Measurements from ENCODE around the gene BLOC1S4.
"Not testable (repeated sequence)": the region's sequence is repeated elsewhere in the genome, so short reads cannot be mapped to it uniquely, and the experiment has no call there.

Gene BLOC1S4, protein sequence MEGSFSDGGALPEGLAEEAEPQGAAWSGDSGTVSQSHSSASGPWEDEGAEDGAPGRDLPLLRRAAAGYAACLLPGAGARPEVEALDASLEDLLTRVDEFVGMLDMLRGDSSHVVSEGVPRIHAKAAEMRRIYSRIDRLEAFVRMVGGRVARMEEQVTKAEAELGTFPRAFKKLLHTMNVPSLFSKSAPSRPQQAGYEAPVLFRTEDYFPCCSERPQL

DNA sequence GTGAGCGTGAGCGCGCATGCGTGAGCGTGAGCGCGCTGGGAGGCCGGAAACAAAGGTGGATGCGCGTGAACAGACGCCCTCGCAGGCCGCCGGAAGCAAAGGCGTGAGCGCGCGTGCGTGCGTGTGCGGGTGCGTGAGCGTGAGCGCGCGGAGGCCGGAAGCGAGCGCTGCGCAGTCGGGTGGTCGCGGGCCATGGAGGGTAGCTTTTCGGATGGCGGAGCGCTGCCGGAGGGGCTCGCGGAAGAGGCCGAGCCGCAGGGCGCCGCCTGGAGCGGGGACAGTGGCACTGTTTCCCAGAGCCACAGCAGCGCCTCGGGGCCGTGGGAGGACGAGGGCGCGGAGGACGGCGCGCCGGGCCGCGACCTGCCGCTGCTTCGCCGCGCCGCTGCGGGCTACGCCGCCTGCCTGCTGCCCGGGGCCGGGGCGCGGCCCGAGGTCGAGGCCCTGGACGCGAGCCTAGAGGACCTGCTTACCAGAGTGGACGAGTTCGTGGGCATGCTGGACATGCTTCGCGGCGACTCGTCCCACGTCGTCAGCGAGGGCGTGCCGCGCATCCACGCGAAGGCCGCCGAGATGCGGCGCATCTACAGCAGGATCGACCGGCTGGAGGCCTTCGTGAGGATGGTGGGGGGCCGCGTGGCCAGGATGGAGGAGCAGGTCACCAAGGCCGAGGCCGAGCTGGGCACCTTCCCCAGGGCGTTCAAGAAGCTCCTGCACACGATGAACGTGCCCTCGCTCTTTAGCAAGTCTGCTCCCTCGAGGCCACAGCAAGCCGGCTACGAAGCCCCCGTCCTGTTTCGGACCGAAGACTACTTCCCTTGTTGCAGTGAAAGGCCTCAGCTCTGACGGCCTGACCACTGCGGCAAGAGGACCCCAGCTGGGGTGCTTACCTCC is at the start of gene BLOC1S4:
Gene BLOC1S4, plus strand, starts transcription at position 157 of the 894 bp plus-strand sequence. Its CDS starts 36 bp downstream, at position 193.
- DNase-seq (ENCODE audit: extremely low read depth in 1 of 2, low read depth in 1 of 2): peak; percentile 76 to 82

DNA sequence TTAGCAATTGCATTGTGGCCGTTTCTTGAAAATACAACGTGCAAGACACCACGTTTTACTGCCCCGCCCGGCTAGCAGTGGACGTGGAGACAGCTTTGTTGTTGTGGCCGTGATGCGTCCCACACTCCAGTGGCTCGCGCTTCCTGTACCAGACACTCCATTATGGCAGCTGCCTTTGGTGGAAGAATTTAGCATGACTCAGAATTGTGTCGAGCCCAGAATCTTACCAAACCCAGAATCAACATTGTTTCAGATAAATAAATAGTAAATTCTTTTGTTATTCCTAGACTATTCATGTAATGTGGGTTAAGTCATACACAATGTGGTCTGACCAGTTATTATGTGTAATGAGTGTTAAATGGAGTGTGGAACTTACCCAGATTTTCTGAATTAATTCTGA is 47.6 kb upstream of the BLOC1S4 start:
- DNase-seq (ENCODE audit: extremely low read depth in 1 of 2, low read depth in 1 of 2): no peak

DNA sequence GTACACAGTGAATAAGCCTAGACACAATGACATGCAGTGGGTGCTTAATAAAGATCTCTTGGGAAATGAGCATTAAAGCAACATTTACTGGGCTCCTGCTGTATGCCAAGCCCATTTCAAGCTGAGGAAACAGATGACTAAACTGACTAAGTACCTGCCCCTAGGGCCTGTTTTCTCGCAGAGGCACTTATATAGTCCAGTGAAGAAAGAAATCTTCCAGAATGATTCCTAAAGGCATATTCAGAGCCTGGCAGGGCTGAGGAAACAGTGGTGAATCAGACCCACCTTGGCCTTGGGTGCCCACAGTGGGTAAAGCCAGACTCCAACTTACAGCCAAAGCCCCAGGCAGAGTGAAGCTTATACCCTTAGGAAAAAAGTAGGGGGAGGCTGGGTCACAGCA is 44.3 kb upstream of the BLOC1S4 start:
- no peak for DNase-seq (ENCODE audit: extremely low read depth in 1 of 2, low read depth in 1 of 2)

DNA sequence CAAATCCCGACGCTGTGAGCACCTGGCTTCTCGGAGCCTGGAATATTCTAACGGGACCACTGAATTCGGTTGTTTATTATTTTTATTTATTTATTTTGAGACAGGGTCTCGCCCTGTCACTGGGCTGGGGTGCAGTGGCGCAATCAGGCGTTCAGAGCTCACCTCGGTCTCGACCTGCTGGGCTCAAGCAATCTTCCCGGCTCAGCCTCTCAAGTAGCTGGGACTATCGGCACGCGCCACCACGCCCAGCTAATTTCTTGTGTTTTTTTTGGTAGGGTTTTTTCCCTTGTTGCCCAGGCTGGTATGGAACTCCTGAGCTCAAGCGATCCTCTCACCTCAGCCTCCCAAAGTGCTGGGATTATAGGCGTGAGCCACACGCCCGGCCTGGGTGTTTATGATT is 43.8 kb upstream of the BLOC1S4 start:
- DNase-seq (ENCODE audit: extremely low read depth in 1 of 2, low read depth in 1 of 2): no peak

DNA sequence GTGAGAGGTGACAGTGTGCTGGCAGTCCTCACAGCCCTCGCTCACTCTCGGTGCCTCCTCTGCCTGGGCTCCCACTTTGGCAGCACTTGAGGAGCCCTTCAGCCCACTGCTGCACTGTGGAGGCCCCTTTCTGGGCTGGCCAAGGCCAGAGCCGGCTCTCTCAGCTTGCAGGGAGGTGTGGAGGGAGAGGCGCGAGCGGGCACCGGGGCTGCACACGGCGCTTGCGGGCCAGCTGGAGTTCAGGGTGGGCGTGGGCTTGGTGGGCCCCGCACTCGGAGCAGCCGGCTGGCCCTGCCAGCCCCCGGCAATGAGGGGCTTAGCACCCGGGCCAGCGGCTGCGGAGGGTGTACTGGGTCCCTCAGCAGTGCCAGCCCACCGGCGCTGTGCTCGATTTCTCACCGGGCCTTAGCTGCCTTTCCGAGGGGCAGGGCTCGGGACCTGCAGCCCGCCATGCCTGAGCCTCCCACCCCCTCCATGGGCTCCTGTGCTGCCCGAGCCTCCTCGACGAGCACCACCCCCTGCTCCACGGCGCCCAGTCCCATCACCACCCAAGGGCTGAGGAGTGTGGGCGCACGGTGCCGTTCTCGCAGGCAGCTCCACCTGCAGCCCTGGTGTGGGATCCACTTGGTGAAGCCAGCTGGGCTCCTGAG is 43.3 kb upstream of the BLOC1S4 start:
- DNase-seq (ENCODE audit: extremely low read depth in 1 of 2, low read depth in 1 of 2): not testable (repeated sequence)

DNA sequence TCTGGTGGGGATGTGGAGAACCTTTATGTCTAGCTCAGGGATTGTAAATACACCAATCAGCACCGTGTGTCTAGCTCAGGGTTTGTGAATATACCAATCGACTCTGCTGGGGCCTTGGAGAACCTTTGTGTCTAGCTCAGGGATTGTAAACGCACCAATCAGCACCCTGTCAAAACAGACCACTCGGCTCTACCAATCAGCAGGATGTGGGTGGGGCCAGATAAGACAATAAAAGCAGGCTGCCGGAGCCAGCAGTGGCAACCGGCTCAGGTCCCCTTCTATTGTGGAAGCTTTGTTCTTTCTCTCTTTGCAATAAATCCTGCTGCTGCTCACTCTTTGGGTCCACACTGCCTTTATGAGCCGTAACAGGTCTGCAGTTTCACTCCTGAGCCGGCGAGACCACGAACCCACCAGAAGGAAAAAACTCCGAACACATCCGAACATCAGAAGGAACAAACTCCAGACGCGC is 42.7 kb upstream of the BLOC1S4 start:
- DNase-seq (ENCODE audit: extremely low read depth in 1 of 2, low read depth in 1 of 2): not testable (repeated sequence)

DNA sequence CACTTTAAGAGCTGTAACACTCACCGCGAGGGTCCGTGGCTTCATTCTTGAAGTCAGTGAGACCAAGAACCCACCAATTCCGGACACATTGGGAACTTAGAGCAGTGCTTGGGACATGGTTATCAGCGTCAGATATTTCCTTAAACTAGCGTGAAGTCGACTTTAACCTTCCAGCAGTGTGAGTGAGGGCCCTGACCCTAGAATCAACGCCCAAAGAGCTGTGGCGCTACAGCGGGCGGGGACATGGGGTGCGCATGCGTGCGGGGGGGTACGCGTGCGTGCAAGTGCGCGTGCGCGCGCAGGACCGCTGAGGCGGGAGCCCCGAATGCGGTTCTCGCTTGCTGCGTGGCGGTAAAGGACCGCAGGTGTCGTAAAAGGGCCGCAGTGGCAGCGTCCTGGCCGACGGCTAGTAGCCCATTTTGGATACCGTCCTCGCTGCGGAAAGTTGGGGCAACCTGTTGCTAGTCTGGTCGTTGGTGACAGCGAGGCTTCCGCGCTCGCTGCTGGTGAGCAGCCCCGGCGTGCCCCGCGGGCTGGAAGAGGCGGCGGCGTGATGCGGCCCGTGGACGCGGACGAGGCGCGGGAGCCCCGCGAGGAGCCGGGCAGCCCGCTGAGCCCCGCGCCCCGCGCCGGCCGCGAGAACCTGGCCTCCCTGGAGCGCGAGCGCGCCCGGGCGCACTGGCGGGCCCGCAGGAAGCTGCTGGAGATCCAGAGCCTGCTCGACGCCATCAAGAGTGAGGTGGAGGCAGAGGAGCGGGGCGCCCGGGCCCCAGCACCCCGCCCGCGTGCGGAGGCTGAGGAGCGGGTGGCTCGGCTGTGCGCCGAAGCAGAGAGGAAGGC is 42.1 kb upstream of the BLOC1S4 start:
- peak; percentile 84 to 89 for DNase-seq (ENCODE audit: extremely low read depth in 1 of 2, low read depth in 1 of 2)

DNA sequence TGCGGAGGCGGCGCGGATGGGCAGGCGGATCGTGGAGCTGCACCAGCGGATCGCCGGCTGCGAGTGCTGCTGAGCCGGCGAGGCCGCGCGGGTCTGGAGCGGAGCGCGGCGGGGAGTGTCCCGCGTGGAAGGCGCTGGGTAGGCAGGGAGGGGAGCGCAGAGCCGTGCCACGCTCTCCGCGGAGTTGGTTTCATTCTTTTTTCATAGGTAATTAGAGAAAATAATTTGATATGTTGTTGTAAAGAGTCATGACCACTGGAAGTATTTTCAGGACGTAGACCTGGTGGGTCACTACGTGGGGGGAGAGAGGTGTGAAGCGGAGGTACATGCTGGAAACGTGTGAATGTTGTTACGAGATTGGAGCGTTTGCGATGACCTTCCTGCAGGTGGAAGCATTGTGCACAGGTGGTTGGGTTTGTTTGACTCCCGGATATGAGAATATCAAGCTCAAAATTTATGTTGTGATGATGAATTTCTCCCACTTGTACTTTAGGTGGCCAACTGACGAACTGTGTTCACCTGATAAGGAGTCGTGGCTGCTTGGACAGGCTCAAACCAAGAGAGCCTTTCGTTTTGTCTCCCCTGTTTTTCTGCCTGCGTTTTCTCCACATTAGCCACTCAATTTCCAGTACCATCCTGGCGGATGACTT is 41.3 kb upstream of the BLOC1S4 start:
- peak in 1 of 2 donors; percentile 50 for DNase-seq (ENCODE audit: extremely low read depth in 1 of 2, low read depth in 1 of 2)

DNA sequence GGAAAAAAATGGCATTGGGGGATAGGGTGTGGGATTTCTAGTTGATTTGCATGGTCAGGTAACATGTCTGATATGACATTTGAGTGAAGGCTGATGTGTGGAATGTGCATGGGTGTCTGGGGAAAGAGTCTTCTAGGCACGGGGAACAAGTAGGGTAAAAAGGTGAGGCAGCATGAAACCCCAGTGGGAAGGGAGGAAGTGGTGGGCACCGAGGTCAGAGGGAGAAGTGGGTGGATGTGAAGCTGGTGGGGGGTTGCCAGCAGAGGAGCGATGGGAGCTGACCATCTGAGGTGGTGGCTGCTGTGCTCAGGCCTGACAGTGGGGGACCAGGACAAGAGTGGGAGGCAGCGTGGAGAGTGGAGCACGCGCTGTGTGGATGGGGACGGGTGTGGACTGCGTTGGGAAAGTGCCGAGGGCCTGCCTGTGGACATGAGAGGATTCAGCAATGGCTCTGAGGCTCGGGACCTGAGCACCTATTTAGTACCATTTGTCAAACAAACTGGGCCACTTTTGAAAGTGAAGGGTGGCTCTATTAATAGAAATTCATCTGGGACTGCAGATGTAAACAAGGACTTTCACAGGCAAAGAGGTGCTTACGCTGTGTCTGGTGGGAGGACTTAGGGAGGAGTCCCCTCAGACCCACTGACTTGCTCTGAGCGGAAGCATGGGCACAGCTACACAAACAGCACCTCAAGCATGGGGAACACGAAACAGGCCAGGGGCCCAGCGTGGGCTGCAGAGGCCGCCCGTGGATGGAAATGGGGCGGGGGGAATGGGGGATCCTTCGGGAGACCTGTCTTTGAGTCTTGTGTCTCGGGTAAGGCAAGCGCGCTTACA is 39.0 kb upstream of the BLOC1S4 start:
- DNase-seq (ENCODE audit: extremely low read depth in 1 of 2, low read depth in 1 of 2): no peak

DNA sequence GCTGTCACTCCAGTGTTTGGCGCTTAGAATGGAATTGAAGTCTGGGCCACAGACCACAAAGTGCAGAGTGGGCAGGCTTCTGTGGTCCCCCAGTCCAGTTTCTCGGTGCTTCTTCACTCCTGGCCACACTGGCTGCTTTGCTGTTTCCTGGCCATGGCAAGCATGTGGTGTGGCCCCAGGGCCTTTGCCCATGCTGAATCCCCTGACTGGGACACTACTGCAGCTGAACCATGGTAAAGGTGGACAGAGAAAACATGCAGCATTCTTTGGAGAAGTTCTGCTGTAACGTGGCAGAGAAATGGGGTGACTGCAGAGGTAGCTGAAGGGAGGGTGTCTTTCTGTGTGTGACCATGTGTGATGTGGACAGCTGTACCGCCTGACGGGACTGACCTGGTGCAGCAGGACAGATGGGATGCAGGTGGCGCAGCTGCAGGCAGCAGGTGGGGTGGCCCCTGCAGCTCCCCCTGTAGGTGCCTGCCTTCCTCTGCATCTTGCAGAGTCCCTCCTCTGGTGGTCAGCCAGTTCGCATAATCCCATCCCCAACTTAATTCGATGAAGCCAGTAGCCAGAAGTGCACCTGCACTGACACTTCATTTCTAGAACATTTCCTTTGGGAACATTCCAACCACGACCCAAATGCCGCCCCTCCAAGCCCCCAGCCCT is 35.5 kb upstream of the BLOC1S4 start:
- no peak for DNase-seq (ENCODE audit: extremely low read depth in 1 of 2, low read depth in 1 of 2)

DNA sequence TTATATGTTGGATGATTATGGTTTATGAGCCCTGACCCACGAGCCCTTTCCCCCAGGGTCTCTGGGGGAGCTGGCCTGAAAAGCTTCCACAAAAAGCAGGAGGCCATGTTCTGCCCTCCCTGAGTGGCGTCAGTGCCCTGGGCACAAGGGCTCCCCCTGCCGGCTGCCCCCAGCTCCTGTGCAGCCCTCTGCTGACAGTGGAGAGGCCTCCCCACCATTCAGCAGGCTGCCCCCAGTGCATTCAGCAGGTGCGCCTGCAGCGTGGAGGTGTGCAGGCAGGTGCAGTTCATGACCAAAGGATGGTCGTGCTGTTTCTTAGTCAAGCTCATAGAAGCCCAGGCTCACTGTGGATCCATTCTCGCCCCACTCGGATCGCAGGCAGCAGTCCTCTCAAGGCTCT is 34.8 kb upstream of the BLOC1S4 start:
- DNase-seq (ENCODE audit: extremely low read depth in 1 of 2, low read depth in 1 of 2): no peak

DNA sequence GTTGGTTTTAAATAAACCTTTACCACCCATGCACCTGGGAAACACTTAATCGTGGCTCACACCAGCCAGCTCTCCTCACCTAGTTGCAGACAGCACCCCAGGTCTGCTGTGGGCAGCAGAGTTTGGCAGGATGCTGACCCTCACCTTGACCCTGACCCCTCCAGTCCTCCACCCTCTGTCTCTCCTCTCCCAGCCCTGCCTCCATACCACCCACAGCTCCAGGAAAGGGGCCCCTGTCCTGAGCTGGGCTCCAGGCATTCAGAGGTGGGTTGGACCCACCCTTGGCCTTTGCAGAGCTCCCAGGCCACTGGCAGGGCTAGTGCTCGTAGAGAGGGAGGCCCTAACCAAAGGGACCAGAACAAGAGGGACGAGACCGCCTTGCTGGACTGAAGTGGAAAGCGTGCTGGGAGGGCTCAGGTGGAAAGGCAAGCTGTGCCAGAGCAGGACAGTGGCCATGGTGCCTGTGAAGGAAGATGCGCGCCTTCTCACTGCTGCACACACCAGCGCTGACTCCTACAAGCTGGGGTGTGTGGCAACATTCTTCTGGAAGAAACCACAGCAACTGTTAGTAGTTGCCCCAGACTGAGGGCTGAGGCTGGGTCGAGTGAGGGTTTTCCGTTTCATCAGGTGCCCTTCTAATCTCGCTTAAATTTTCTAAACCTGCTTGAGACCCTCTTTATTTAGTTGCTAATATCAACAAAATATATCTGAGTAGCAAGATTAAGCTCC is 32.9 kb upstream of the BLOC1S4 start:
- DNase-seq (ENCODE audit: extremely low read depth in 1 of 2, low read depth in 1 of 2): no peak

DNA sequence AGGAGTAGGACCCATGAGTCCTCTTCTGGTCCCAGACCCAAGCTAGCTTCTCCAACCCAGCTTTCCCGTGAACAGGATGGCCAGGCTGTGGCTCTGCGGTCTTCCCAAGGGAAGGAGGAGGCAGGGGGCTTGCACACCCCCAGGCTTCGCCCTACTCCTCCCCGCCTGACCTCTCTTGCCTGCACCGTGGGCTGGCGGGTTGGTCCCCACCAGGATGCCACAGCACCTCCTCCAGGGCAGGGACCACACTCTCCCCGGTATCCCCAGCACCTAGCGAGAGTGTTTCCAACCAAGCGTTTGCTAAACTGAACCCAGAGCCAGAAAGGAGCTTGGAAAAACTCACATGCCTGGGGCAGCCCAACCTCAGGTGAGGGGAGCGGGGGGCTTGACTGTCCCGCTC is 31.3 kb upstream of the BLOC1S4 start:
- DNase-seq (ENCODE audit: extremely low read depth in 1 of 2, low read depth in 1 of 2): no peak

DNA sequence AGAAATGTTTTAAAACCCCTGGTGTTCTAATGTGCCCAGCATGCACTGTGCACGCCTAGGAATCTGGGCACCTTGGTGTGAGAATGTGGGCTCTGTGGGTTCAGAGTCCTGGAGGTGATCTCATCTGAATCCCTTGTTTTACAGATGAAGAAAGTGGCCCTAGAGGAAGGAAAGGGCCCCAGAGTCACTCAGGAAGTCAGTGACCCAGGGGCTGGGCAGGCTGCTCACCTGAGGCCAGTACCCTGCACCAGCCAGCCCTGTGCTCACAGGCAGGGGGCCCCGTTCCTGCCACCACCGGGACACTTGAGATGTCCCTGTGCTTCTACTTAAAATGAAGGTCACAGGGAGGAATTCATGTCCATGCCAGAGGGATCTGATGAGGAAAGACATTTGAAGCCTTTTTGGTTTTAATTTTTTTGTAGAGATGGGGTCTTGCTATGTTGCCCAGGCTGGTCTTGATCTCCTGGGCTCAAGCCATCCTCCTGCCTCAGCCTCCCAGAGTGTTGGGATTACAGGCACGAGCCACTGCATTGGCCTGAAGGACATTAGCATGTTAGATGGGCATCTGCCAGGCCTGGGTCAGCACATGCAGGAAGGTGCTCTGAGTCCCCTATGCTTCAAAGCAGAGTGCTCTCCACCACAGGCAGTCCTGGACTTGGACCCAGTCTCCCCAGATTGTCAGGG is 29.7 kb upstream of the BLOC1S4 start:
- DNase-seq (ENCODE audit: extremely low read depth in 1 of 2, low read depth in 1 of 2): no peak

DNA sequence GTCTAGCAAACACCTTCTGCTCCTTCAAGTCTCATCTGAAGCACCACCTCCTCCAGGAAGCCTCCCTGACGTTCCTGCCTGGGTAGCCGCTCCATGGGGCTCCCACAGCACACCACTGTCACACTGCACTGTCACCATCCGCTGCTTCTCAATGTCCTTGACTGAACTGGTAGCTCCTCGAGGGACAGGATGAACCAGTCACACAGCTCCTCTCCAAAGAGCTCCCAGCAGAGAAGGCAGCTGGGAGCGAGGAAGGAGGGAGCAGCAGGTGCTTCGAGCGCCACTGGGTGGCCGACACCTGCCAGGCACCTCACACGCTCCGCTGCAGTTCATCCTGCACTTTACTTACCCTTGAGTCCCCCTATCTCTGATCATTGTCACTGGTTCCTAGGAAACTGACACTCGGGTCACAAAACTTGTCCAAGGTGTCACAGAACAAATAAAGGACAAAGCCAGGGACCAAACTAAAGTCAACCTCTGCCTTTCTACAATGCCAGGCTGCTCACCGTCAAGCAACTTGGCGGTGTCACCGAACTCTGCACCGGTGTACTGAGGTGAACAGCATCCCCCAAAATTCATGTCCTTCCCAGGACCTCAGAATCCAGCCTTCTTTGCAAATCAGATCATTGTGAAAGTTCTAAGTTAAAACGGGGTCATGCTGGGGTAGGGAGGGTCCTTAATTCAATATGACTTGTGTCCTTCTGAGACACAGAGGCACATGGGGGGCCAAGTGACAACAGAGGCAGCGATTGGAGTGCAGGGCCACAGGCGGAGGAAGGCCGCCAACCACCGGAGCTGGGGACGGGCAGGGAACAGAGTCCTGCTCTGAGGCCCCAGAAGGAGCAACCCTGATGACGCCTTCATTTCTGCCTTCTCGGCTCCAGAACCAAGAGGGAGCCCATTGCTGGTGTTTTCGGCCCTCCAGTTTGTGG is 27.8 kb upstream of the BLOC1S4 start:
- DNase-seq (ENCODE audit: extremely low read depth in 1 of 2, low read depth in 1 of 2): no peak

DNA sequence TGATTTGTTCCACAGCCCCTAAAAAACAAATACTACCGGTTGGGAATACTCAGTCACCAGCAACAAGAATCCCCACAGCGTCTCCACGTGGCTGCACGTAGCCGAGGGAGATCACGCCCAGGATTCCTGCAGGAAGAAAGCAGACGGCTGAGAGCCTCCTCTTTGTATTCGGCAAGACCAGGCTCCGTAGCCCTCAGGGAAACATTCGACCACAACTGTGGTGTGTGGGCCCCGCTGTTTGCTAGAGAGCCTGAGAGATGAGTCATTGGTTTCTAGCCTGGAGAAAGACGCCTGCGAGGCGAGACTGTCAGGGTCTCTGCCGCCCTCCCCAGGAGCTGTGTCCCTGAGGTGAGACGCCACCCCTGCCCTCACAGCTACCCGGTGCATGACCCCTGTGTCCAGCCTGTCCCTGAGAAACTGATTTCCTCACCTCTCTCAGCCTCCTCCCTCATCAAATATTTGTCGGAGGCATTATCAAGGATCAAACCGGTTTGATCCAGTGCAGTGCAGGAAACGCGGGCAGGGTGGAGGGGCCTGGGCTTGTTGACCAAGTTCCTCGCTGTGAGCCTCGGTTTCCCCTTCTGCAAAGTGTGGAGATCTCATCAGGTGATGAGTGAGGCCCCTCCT is 27.0 kb upstream of the BLOC1S4 start:
- peak; percentile 61 to 80 for DNase-seq (ENCODE audit: extremely low read depth in 1 of 2, low read depth in 1 of 2)

Data from stimulated activated CD8-positive, alpha-beta memory T cell treated with anti-CD3 and anti-CD28 coated beads, Interleukin-7, amount 100 ng/mL, for 48 hours (primary cell).